Psoas muscle (tissue), 8 donors: ENCODE data around the gene SIRT5. TPM values are rescaled to one million over a fixed set of nuclear protein-coding genes. Genes with fewer than 3 reads are reported as not detected.

Experiments used
- ATAC-seq, 4 donors: fragments of 200-7000 bp; cut with Tn5 transposase; one replicate each; pipeline ENCODE4 v1.9.1; 2020; ENCODE audit warnings: moderate library complexity in 3 of 4, mild to moderate bottlenecking in 2 of 4
- DNase-seq, 2 donors: peaks; one replicate each; pipeline ENCODE4 v3.0.0-alpha.2; 2020
- H3K27ac ChIP-seq: fragments of 200-600 bp; one replicate; pipeline ENCODE4 v1.8.0; 2022
- H3K27me3 ChIP-seq, 3 donors: fragments of 200-600 bp in 1 of 3; one replicate each; pipeline versions ENCODE4 v1.6.1 to v1.8.0; 2013 to 2022; ENCODE audit warnings: low read length in 2 of 3, mild to moderate bottlenecking in 2 of 3, moderate library complexity in 1 of 3; ENCODE audit not compliant: insufficient read depth in 3 of 3
- H3K36me3 ChIP-seq, 2 donors: fragments of 200-600 bp in 1 of 2; one replicate each; pipeline versions ENCODE4 v1.6.1 to v1.8.0; 2013 to 2022; ENCODE audit warnings: low read depth in 1 of 2, mild to moderate bottlenecking in 1 of 2, moderate library complexity in 1 of 2; ENCODE audit not compliant: insufficient read depth in 1 of 2
- H3K4me1 ChIP-seq: fragments of 200-600 bp; one replicate; pipeline ENCODE4 v1.8.0; 2022
- H3K4me3 ChIP-seq: fragments of 200-600 bp; one replicate; pipeline ENCODE4 v1.8.0; 2022; ENCODE audit warnings: mild to moderate bottlenecking
- H3K9me3 ChIP-seq: fragments of 200-600 bp; one replicate; pipeline ENCODE4 v1.8.0; 2022
- CTCF ChIP-seq: fragments of 200-600 bp; IDR thresholded peaks from one replicate; pipeline ENCODE4 v1.8.0; 2022; ENCODE audit warnings: antibody characterized with exemption
- WGBS, 3 donors: extraction: QIAGEN DNeasy Blood & Tissue Kit; methylation state at CpG; one replicate each; pipeline versions ENCODE4 v1.1.6 to v1.1.7; 2013; 5-methylcytosine and 5-hydroxymethylcytosine counted together
- intact Hi-C, 2 donors: fragments of 100-400 bp; cut with DNase I; formaldehyde crosslinking; loops; one replicate each; pipeline versions ENCODE4 v1.11.0 to v1.14.2; 2022
- polyA plus RNA-seq, 3 donors: library from polyadenylated mRNA; stranded (reverse); fragments of 200-250 nt; gene quantifications; one replicate each; pipeline ENCODE4 v1.2.3, GENCODE V29; 2013
- total RNA-seq, 4 donors: library from RNA; stranded (reverse); fragmentation: NEBNext Ultra II Directional in 2 of 4; extraction: Animal tissue kit (Norgen Biotek cat#: 25700) in 2 of 4; gene quantifications; one replicate each; pipeline versions ENCODE4 v1.2.1 to v1.2.4, GENCODE V29; 2021 to 2023
- donor health status: healthy with polysubstance abuse.
- donor health status: DM: no; HTN: no; CAD: no; lungs with moderate emphysema.
- donor health status: Bipolar disorder and iron deficiency.
- donor health status: healthy.
- donor health status: DM: yes; HTN: yes; CAD: no.
- donor health status: DM: no; HTN: no; CAD: no.
- donor health status: DM: no; HTN: no; CAD: no.
- donor health status: DM: yes; HTN: yes; CAD: no.

SIRT5 gene
- total and polyA plus RNA-seq, 7 donors = 10.1 to 29.2 (median 19.3) TPM

- TF ChIP-seq CTCF = no peak
- intact Hi-C loops = no loop called here
- 93 to 96% (median 93%) methylated on average over 19 to 21 of the region's 21 CpGs for WGBS, 3 donors
- no peak for DNase-seq
- Histone ChIP-seq H3K9me3 (no peaks in the 10 kb centered on the region), H3K4me1 (peaks cover 4% of the 10 kb centered on the region), H3K27me3 (no peaks in the 10 kb centered on the region), H3K36me3 (peaks cover 5 to 93% of the 10 kb centered on the region in 2 donors), H3K27ac (no peak overlapping the region), H3K4me3 (no peak overlapping the region)
- ATAC-seq = no peak
Observed at GRCh38 chr6:13591205-13591921, 17.0 kb downstream of the SIRT5 start.

DNA sequence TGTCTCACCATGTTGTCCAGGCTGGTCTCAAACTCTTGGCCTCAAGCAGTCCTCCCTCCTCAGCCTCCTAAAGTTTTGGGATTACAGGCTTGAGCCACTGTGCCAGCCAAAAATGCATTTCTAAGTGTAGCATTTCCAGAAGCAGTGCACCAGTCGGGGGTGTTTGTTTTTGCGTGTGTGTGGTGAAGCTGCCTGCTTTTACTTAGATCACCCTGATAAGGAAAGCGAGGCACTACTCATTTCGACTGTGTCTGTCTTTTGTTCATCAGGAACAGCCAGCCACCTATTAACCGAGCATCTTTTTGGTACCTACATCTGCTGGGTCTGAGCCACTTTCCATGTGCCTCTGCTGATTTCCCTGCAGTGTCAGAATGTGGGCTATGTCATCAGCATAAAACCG, 18.7 kb downstream of the SIRT5 start:
- Histone ChIP-seq H3K4me3 (no peak overlapping the region), H3K27me3 (no peaks in the 10 kb centered on the region), H3K27ac (no peak overlapping the region), H3K36me3 (peaks cover 4 to 93% of the 10 kb centered on the region in 2 donors), H3K4me1 (peaks cover 4% of the 10 kb centered on the region), H3K9me3 (no peaks in the 10 kb centered on the region)
- DNase-seq (no peak), ATAC-seq (no peak)
- 83 to 91% (median 88%) methylated on average over 6 of the region's 6 CpGs for WGBS, 3 donors
- intact Hi-C loops = no loop called here
- no peak for TF ChIP-seq CTCF

GRCh38 chr6:13593720-13594119, 19.3 kb downstream of the SIRT5 start:
- intact Hi-C loops = no loop called here
- WGBS, 3 donors = 88 to 90% (median 90%) methylated on average over 6 of the region's 6 CpGs
- no peak overlapping the region for H3K27ac ChIP-seq

GRCh38 chr6:13597073-13597472, 22.7 kb downstream of the SIRT5 start:
- intact Hi-C loops = no loop called here

More at GRCh38 chr6:13593720-13594119, 19.3 kb downstream of the SIRT5 start:
- H3K4me3 ChIP-seq = no peak overlapping the region
- H3K9me3 ChIP-seq = no peaks in the 10 kb centered on the region
- TF ChIP-seq CTCF = no peak
- H3K36me3 ChIP-seq = peaks cover 4 to 93% of the 10 kb centered on the region in 2 donors
- DNase-seq (no peak), ATAC-seq (no peak)
- H3K27me3 ChIP-seq = no peaks in the 10 kb centered on the region
- H3K4me1 ChIP-seq = peaks cover 4% of the 10 kb centered on the region

More at GRCh38 chr6:13597073-13597472, 22.7 kb downstream of the SIRT5 start:
- 89 to 96% (median 90%) methylated on average over 4 of the region's 4 CpGs for WGBS, 3 donors
- no peaks in the 10 kb centered on the region for H3K4me1 ChIP-seq
- peaks cover 10 to 99% of the 10 kb centered on the region in 2 donors for H3K36me3 ChIP-seq
- no peak overlapping the region for H3K27ac ChIP-seq
- H3K4me3 ChIP-seq = no peak overlapping the region
- ATAC-seq (no peak), DNase-seq (no peak)
- H3K9me3 ChIP-seq = no peaks in the 10 kb centered on the region
- no peak for TF ChIP-seq CTCF
- H3K27me3 ChIP-seq = no peaks in the 10 kb centered on the region
